Karpas-422 (cell line): ENCODE measurements around the gene LZTR1. TPM values are rescaled to one million over a fixed set of nuclear protein-coding genes. Genes with fewer than 3 reads are reported as not detected.

Experiments
- DNase-seq: peaks from one replicate; pipeline ENCODE4 v3.0.0-alpha.2; 2015
- H2AFZ ChIP-seq: fragments of 200-600 bp; sonication (generic); 2 replicates; pipeline ENCODE4 v1.6.1; 2014; ENCODE audit warnings: antibody characterized with exemption, low read length, mixed read lengths
- H3K27ac ChIP-seq: fragments of 200-600 bp; sonication (generic); 2 replicates; pipeline ENCODE4 v1.5.1; 2014; ENCODE audit warnings: mild to moderate bottlenecking, low read length, moderate library complexity
- H3K27me3 ChIP-seq: fragments of 200-600 bp; sonication (generic); 2 replicates; pipeline ENCODE4 v1.6.1; 2014; ENCODE audit warnings: low read length, mixed read lengths
- H3K36me3 ChIP-seq: fragments of 200-600 bp; sonication (generic); 2 replicates; pipeline ENCODE4 v1.6.1; 2014; ENCODE audit warnings: low read length, mixed read lengths; ENCODE audit not compliant: insufficient read depth
- H3K4me1 ChIP-seq: fragments of 200-600 bp; sonication (generic); 2 replicates; pipeline ENCODE4 v1.6.1; 2014; ENCODE audit warnings: mild to moderate bottlenecking, low read length, mixed read lengths
- H3K4me2 ChIP-seq: fragments of 200-600 bp; sonication (generic); 2 replicates; pipeline ENCODE4 v1.6.1; 2014; ENCODE audit warnings: low read length, low read depth, mild to moderate bottlenecking; ENCODE audit not compliant: poor library complexity, severe bottlenecking
- H3K4me3 ChIP-seq: fragments of 200-600 bp; sonication (generic); 2 replicates; pipeline ENCODE4 v1.5.1; 2014; ENCODE audit warnings: mild to moderate bottlenecking, antibody characterized with exemption, low read length, mixed read lengths
- H3K79me2 ChIP-seq: fragments of 200-600 bp; sonication (generic); 2 replicates; pipeline ENCODE4 v1.6.1; 2014; ENCODE audit warnings: mild to moderate bottlenecking, low read length, mixed read lengths
- H3K9ac ChIP-seq: fragments of 200-600 bp; sonication (generic); 2 replicates; pipeline ENCODE4 v1.6.0; 2014; ENCODE audit warnings: low read length
- H3K9me2 ChIP-seq: fragments of 200-600 bp; sonication (generic), shearing (Covaris generic); replicated peaks from 2 replicates; pipeline ENCODE4 v1.6.0; 2014; ENCODE audit warnings: mild to moderate bottlenecking, low read length, moderate library complexity; ENCODE audit not compliant: insufficient read depth
- H3K9me3 ChIP-seq: fragments of 300-700, 200-600 bp; sonication (generic); 2 replicates; pipeline ENCODE4 v1.6.1; 2014; ENCODE audit warnings: low read length, mixed read lengths
- H4K20me1 ChIP-seq: fragments of 200-600 bp; sonication (generic); 2 replicates; pipeline ENCODE4 v1.6.1; 2014; ENCODE audit warnings: mild to moderate bottlenecking, antibody characterized with exemption, low read length, low read depth; ENCODE audit not compliant: insufficient read depth
- total RNA-seq: library from RNA; depleted of rRNA; stranded (reverse); fragments of >200 nt; shearing (Covaris generic); gene quantifications from 2 replicates; pipeline ENCODE4 v1.2.3, GENCODE V29; 2014; ENCODE audit warnings: low replicate concordance

The LZTR1 gene
- total RNA-seq, 1 experiment from 2014 or later, result 22.4 TPM

- no peak overlapping the region for H3K4me2 ChIP-seq
- H2AFZ ChIP-seq, result no peak overlapping the region
Measured at GRCh38 chr22:20975541-20976290, 6.4 kb upstream of the LZTR1 start.

DNA sequence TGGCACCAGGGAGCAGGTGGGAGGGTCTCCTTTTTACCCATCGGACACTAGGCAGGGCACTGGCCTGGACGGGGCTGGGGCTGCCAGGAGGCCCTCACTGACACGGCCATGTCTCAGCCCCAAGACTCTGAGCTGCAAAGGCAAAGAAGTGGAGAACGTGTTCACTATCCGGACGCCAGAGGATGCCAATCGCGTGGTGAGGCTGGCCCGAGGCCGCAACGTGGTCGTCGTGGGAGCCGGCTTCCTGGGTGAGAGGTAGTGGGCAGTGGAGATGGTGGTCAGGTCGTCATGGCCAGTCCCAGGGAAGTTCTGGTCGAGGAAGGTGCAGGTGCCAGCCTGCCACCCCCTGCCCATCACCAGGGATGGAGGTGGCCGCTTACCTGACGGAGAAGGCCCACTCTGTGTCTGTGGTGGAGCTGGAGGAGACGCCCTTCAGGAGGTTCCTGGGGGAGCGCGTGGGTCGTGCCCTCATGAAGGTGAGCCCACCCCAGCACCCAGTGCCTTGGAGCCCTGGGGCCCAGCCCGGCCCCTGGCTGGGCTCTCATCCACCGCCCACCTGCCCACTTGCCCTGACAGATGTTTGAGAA is 5.7 kb upstream of the LZTR1 start:
- Histone ChIP-seq H3K9me3 (no peaks in the 10 kb centered on the region), H3K79me2 (peaks cover 4% of the 10 kb centered on the region; the same call in 1 of the 2 replicates), H3K36me3 (no peaks in the 10 kb centered on the region)

More at GRCh38 chr22:20975541-20976290, 6.4 kb upstream of the LZTR1 start:
- no peak overlapping the region for H3K4me3 ChIP-seq
- H3K9ac ChIP-seq, result no peak overlapping the region
- DNase-seq, result no peak
- no peaks in the 10 kb centered on the region for H3K36me3 ChIP-seq
- H3K9me3 ChIP-seq, result no peaks in the 10 kb centered on the region
- no peaks in the 10 kb centered on the region for H3K79me2 ChIP-seq
- H3K27me3 ChIP-seq, result no peaks in the 10 kb centered on the region
- no peaks in the 10 kb centered on the region for H4K20me1 ChIP-seq
- no peak overlapping the region for H3K27ac ChIP-seq
- no peaks in the 10 kb centered on the region for H3K9me2 ChIP-seq
- peaks cover 18% of the 10 kb centered on the region for H3K4me1 ChIP-seq

DNA sequence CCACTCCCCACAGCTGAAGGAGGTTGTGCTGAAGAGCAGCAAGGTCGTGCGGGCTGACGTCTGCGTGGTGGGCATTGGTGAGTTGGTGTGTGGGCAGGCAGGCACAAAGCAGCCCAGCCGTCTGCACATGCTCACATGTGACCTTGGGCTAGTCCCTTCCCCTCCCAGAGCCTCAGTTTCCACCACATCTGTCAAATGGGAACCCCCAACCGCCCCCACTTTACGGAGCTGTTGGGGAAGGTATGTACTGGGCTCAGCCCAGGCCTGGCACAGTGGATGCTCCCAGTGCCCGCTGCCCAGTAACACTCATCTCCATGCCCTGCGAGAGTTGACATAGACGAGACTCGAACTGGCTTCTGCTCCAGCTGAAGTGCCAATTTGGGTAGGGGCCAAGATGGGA is 5.1 kb upstream of the LZTR1 start:
- Histone ChIP-seq H3K4me1 (peaks cover 27% of the 10 kb centered on the region), H3K27me3 (no peaks in the 10 kb centered on the region), H3K79me2 (peaks cover 6% of the 10 kb centered on the region; the same call in 1 of the 2 replicates), H3K4me3 (no peak overlapping the region), H3K9me2 (no peaks in the 10 kb centered on the region), H2AFZ (no peak overlapping the region), H3K27ac (no peak overlapping the region), H3K9ac (no peak overlapping the region), H3K36me3 (no peaks in the 10 kb centered on the region), H3K9me3 (no peaks in the 10 kb centered on the region), H3K4me2 (no peak overlapping the region), H4K20me1 (no peaks in the 10 kb centered on the region)
- no peak for DNase-seq

More for the DNA sequence above, 5.7 kb upstream of the LZTR1 start:
- no peak overlapping the region for H2AFZ ChIP-seq
- H3K4me3 ChIP-seq, result no peak overlapping the region
- H3K27me3 ChIP-seq, result no peaks in the 10 kb centered on the region
- H3K27ac ChIP-seq, result no peak overlapping the region
- no peaks in the 10 kb centered on the region for H4K20me1 ChIP-seq
- H3K4me2 ChIP-seq, result no peak overlapping the region
- H3K9me2 ChIP-seq, result no peaks in the 10 kb centered on the region
- peaks cover 25% of the 10 kb centered on the region for H3K4me1 ChIP-seq
- no peak for DNase-seq
- H3K9ac ChIP-seq, result no peak overlapping the region

GRCh38 chr22:20977516-20978170 is 4.5 kb upstream of the LZTR1 start:
- no peak overlapping the region for H3K27ac ChIP-seq
- H4K20me1 ChIP-seq, result no peaks in the 10 kb centered on the region
- no peaks in the 10 kb centered on the region for H3K9me3 ChIP-seq
- H3K9ac ChIP-seq, result no peak overlapping the region
- no peaks in the 10 kb centered on the region for H3K36me3 ChIP-seq
- H2AFZ ChIP-seq, result no peak overlapping the region
- H3K4me3 ChIP-seq, result no peak overlapping the region
- no peak for DNase-seq
- H3K4me2 ChIP-seq, result no peak overlapping the region
- H3K4me1 ChIP-seq, result peaks cover 23% of the 10 kb centered on the region
- no peaks in the 10 kb centered on the region for H3K9me2 ChIP-seq
- peaks cover 11% of the 10 kb centered on the region for H3K79me2 ChIP-seq
- no peaks in the 10 kb centered on the region for H3K27me3 ChIP-seq

- Histone ChIP-seq H2AFZ (no peak overlapping the region), H3K4me2 (no peak overlapping the region), H3K9me2 (no peaks in the 10 kb centered on the region), H4K20me1 (no peaks in the 10 kb centered on the region), H3K79me2 (peaks cover 19% of the 10 kb centered on the region), H3K9ac (no peak overlapping the region), H3K4me3 (no peak overlapping the region), H3K9me3 (no peaks in the 10 kb centered on the region), H3K27ac (no peak overlapping the region), H3K36me3 (no peaks in the 10 kb centered on the region), H3K4me1 (peaks cover 30% of the 10 kb centered on the region), H3K27me3 (no peaks in the 10 kb centered on the region)
- DNase-seq, result no peak
Measured at GRCh38 chr22:20978419-20978818, 3.7 kb upstream of the LZTR1 start.

GRCh38 chr22:20979243-20979809 is 2.8 kb upstream of the LZTR1 start:
- Histone ChIP-seq H3K9me2 (no peaks in the 10 kb centered on the region), H3K36me3 (no peaks in the 10 kb centered on the region)

DNA sequence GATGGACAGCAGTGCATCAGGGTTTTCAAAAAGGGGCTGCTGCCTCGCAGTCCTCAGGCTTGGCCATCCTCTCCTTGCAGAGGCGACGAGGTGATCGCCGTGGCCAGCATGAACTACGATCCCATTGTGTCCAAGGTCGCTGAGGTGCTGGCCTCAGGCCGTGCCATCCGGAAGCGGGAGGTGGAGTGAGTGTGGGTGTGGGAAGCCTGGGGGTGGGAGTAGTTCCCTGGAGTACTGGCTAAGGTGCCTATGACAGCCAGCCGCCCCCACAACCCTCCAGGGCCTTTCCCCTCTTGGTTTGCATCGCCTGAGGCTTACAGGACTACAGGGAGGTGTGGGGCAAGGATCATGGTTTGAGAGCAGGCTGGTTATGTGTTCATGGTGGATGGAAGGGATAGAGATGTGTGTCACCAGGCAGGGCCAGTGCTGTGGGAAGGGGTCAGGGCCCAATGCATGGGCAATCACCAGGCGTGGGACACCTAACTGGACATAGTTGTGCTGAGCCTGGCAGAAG is 2.1 kb upstream of the LZTR1 start:
- no peak overlapping the region for H3K27ac ChIP-seq

More at GRCh38 chr22:20979243-20979809, 2.8 kb upstream of the LZTR1 start:
- no peak overlapping the region for H3K27ac ChIP-seq
- no peaks in the 10 kb centered on the region for H3K9me3 ChIP-seq
- H3K79me2 ChIP-seq, result peaks cover 28% of the 10 kb centered on the region
- peak overlapping the region; percentile 48 for H3K4me2 ChIP-seq
- H3K9ac ChIP-seq, result peak overlapping the region; percentile 45; the same call in 1 of the 2 replicates
- H4K20me1 ChIP-seq, result no peaks in the 10 kb centered on the region
- H3K4me3 ChIP-seq, result peak overlapping the region; percentile 45; the same call in 1 of the 2 replicates
- peak overlapping the region; percentile 80 for H2AFZ ChIP-seq
- DNase-seq, result peak; percentile 97
- H3K4me1 ChIP-seq, result peaks cover 32% of the 10 kb centered on the region
- H3K27me3 ChIP-seq, result no peaks in the 10 kb centered on the region

More for the DNA sequence above, 2.1 kb upstream of the LZTR1 start:
- H3K9me2 ChIP-seq, result no peaks in the 10 kb centered on the region
- peak overlapping the region; percentile 45; the same call in 1 of the 2 replicates for H3K4me3 ChIP-seq
- H3K9ac ChIP-seq, result peak overlapping the region; percentile 45; the same call in 1 of the 2 replicates
- H3K4me2 ChIP-seq, result peak overlapping the region; percentile 48
- no peak overlapping the region for H2AFZ ChIP-seq
- no peak for DNase-seq
- no peaks in the 10 kb centered on the region for H3K36me3 ChIP-seq
- H3K27me3 ChIP-seq, result no peaks in the 10 kb centered on the region
- no peaks in the 10 kb centered on the region for H4K20me1 ChIP-seq
- peaks cover 32% of the 10 kb centered on the region for H3K4me1 ChIP-seq
- H3K9me3 ChIP-seq, result no peaks in the 10 kb centered on the region
- H3K79me2 ChIP-seq, result peaks cover 28% of the 10 kb centered on the region
